Testis (tissue), 3 donors: Measurements from ENCODE around the gene FFAR4. TPM values are rescaled to one million over a fixed set of nuclear protein-coding genes. Genes with fewer than 3 reads are reported as not detected.

Experiments
- DNase-seq: peaks from one replicate; pipeline ENCODE4 v3.0.0-alpha.2; 2019
- H3K27ac ChIP-seq, 2 donors: fragments of 200-600 bp; sonication (generic); one replicate each; pipeline ENCODE4 v1.5.1; 2019
- H3K27me3 ChIP-seq: fragments of 200-600 bp; sonication (generic); one replicate; pipeline ENCODE4 v1.5.1; 2019
- H3K36me3 ChIP-seq: fragments of 200-600 bp; sonication (generic); one replicate; pipeline ENCODE4 v1.5.1; 2017; ENCODE audit warnings: low read depth; ENCODE audit errors: missing control alignments
- H3K4me1 ChIP-seq: fragments of 200-600 bp; sonication (generic); one replicate; pipeline ENCODE4 v1.5.1; 2019
- H3K4me3 ChIP-seq, 2 donors: fragments of 200-600 bp; sonication (generic); one replicate each; pipeline ENCODE4 v1.5.1; 2017 to 2019
- H3K9me3 ChIP-seq: fragments of 200-600 bp; sonication (generic); one replicate; pipeline ENCODE4 v1.5.1; 2017
- POLR2A ChIP-seq: fragments of 450-650 bp; IDR thresholded peaks from one replicate; pipeline ENCODE4 v1.6.1; 2017; ENCODE audit warnings: antibody characterized with exemption, mild to moderate bottlenecking, moderate library complexity
- WGBS, 2 donors: methylation state at CpG; one replicate each; pipeline ENCODE4 v1.1.5; 2018; 5-methylcytosine and 5-hydroxymethylcytosine counted together
- intact Hi-C: fragments of 100-400 bp; cut with DNase I; formaldehyde crosslinking; loops from one replicate; pipeline ENCODE4 v1.15.1; 2023; ENCODE audit warnings: low total_unique reads
- polyA plus RNA-seq: library from polyadenylated mRNA; stranded (reverse); fragments of 350-450 nt; fragmentation: Illumina TruSeq; extraction: RNeasy Lipid Tissue Mini Kit (QIAGEN cat#74804); gene quantifications from one replicate; pipeline ENCODE4 v1.2.3, GENCODE V29; 2014; ENCODE audit warnings: low read depth, low replicate concordance; ENCODE audit not compliant: insufficient read depth
- total RNA-seq, 2 donors: library from RNA; depleted of rRNA; stranded (reverse); fragments of >200 nt; gene quantifications; one replicate each; pipeline ENCODE4 v1.2.3, GENCODE V29; 2016
- TF ChIP-seq, protein P1 (sequence below), 3 experiments: fragments of 450-650 bp in 2 of 3; fragments of 200-600 bp in 1 of 3; sonication (generic) in 1 of 3; IDR thresholded peaks; one replicate each; pipeline ENCODE4 v1.5.1; 2016 to 2019; ENCODE audit warnings: antibody characterized with exemption in 3 of 3, mild to moderate bottlenecking in 2 of 3, moderate library complexity in 1 of 3

FFAR4 gene
- total and polyA plus RNA-seq, 3 donors from 2014 or later: 0.12 to 1.3 (median 0.55) TPM

DNA sequence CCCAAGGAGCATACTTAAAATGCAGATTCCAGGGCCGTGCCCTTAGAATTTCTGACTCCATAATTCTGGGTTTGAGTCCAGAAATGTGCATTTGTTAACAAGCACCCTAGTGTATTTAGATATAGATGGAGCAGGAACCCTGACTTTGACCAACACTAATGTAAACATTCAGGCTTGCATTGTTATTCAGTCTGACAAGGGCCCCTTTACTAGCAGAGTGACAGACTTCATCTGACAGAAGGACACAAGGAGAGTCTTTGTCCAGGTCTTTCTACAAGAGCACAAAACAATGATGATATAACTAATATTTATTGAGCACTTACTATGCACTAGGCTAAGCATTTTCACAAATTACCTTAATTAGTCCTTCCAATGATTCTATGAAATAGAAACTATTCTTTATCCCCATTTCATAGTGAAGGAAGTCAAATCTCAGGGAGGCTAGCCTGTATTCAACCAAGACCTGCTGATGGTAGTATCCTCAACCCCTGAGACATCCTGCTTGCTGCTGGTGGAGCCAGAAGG, 30.7 kb downstream of the FFAR4 start:
- Histone ChIP-seq H3K4me1 (no peaks in the 10 kb centered on the region), H3K27me3 (no peaks in the 10 kb centered on the region), H3K27ac (no peak overlapping the region), H3K9me3 (no peaks in the 10 kb centered on the region), H3K36me3 (no peaks in the 10 kb centered on the region), H3K4me3 (no peak overlapping the region)
- intact Hi-C loops: no loop called here
- WGBS, 2 donors: 92 to 100% methylated on average over 1 of the region's 1 CpG
- DNase-seq: no peak
- TF ChIP-seq, protein P1, sequence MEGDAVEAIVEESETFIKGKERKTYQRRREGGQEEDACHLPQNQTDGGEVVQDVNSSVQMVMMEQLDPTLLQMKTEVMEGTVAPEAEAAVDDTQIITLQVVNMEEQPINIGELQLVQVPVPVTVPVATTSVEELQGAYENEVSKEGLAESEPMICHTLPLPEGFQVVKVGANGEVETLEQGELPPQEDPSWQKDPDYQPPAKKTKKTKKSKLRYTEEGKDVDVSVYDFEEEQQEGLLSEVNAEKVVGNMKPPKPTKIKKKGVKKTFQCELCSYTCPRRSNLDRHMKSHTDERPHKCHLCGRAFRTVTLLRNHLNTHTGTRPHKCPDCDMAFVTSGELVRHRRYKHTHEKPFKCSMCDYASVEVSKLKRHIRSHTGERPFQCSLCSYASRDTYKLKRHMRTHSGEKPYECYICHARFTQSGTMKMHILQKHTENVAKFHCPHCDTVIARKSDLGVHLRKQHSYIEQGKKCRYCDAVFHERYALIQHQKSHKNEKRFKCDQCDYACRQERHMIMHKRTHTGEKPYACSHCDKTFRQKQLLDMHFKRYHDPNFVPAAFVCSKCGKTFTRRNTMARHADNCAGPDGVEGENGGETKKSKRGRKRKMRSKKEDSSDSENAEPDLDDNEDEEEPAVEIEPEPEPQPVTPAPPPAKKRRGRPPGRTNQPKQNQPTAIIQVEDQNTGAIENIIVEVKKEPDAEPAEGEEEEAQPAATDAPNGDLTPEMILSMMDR (IDR thresholded peaks at IDR 0.05): no peak
- no peak for TF ChIP-seq POLR2A

DNA sequence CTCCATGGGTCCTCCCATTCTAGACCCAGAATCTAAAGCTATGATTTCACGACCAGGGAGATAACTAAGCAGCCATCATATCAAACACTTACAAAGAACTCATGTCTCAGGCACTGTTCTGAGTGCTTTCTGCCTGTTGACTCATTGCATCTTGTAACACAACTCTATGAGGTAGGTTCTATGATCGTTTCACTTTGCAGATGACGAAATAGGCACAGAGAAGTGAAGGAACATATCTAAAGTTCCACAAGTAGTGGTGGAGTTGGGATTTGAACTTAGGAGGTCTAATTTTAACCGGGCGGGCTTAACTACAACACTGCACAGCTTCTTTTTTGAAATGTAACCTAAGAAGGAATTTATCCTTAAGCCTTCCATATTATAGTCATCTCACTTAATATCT, 31.7 kb downstream of the FFAR4 start:
- no peak for TF ChIP-seq POLR2A
- TF ChIP-seq, protein P1 (IDR thresholded peaks at IDR 0.05): no peak
- no peak overlapping the region for H3K4me3 ChIP-seq
- no peaks in the 10 kb centered on the region for H3K27me3 ChIP-seq
- intact Hi-C loops: no loop called here
- 90 to 93% methylated on average over 5 of the region's 5 CpGs for WGBS, 2 donors
- H3K9me3 ChIP-seq: no peaks in the 10 kb centered on the region
- no peaks in the 10 kb centered on the region for H3K4me1 ChIP-seq
- H3K36me3 ChIP-seq: no peaks in the 10 kb centered on the region
- no peak for DNase-seq
- H3K27ac ChIP-seq: no peak overlapping the region

DNA sequence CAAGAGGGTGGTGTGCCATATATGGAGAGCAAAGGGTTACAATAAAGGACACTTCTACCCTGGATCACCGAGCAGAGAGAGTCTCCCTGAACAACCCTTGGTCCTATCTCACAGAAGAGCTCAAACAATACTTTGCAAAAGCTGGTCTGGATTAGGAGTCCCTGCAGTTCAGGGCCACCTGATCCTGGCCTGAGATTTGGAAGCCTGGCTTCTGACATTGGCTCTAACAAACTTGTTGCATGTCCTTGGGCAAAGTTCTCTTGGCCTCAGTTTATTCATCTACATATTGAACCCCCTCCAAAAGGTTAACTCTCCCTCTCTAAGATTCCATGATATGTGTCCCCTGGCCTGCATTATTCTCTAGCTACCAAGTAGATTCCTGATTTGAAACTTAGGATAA, 32.9 kb downstream of the FFAR4 start:
- no peaks in the 10 kb centered on the region for H3K36me3 ChIP-seq
- no peak for DNase-seq
- no peak overlapping the region for H3K4me3 ChIP-seq
- intact Hi-C loops: no loop called here
- H3K27ac ChIP-seq: no peak overlapping the region
- H3K9me3 ChIP-seq: no peaks in the 10 kb centered on the region
- TF ChIP-seq POLR2A: no peak
- WGBS, 2 donors: 42 to 44% methylated on average over 1 of the region's 1 CpG
- H3K4me1 ChIP-seq: no peaks in the 10 kb centered on the region
- no peaks in the 10 kb centered on the region for H3K27me3 ChIP-seq

DNA sequence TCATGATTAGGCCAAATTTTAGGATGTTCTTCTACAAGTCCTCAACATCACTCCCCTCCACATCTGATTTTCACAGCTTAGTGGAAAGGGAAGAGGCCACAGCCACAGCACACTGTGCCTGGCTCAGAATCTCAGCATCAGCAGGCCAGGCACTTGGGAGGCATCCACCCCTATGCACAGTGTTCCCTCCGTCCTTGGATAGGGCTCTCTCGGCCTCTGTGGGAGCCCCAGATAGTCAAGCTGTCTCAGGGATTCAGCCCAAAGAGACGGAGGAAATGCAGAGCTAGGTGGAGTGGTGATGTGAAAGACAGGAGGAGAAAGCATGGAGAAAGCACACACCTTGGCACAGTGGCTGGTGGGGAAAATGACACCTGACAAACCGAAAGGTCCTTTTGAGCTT, 33.3 kb downstream of the FFAR4 start:
- intact Hi-C loops: no loop called here
- no peak for DNase-seq
- Histone ChIP-seq H3K27me3 (no peaks in the 10 kb centered on the region), H3K4me3 (no peak overlapping the region), H3K27ac (no peak overlapping the region), H3K36me3 (no peaks in the 10 kb centered on the region), H3K4me1 (no peaks in the 10 kb centered on the region), H3K9me3 (no peaks in the 10 kb centered on the region)
- 34 to 46% methylated on average over 3 to 4 of the region's 4 CpGs for WGBS, 2 donors
- TF ChIP-seq POLR2A: no peak
- TF ChIP-seq, protein P1 (IDR thresholded peaks at IDR 0.05): no peak

DNA sequence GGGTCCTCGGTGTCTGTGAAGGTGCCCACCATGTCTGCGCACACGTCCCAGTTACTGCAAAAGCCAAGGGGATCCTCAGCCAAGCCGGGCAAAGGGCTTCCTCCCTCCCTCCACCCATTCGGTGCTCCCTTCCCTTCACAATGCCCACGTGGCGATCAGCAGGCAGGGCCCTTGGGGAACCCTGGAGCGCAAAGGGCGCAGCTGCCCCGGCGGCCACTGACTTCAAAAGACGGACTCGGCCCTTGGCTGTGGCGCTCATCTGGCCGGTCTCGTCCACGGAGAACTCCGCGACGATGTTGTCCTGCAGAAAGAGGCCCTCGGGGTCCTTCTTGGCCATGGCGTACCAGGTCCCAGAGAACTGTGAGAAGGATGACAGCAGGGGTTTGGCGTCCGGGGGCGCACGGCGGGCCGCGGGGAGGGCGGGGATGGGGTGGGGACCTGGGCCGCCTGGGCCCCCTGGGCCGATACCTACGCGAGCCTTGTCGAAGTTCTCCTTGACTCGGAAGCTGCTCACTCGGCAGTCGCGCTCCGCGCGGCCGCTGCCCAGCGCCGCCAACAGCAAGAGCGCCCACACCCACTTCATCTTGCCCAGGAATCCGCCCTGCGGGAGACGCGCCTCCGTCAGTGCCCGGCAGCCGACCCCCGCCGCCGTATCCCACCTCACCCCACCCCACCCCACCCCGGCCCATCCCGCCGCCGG, 34.1 kb downstream of the FFAR4 start:
- peak; percentile 44 for DNase-seq
- TF ChIP-seq POLR2A: no peak
- TF ChIP-seq, protein P1 (IDR thresholded peaks at IDR 0.05): no peak
- WGBS, 2 donors: 10 to 66% methylated on average over 4 to 51 of the region's 60 CpGs
- Histone ChIP-seq H3K27ac (no peak overlapping the region), H3K27me3 (no peaks in the 10 kb centered on the region), H3K36me3 (no peaks in the 10 kb centered on the region), H3K9me3 (no peaks in the 10 kb centered on the region), H3K4me3 (peak overlapping the region; percentile 45), H3K4me1 (no peaks in the 10 kb centered on the region)
- intact Hi-C loops: no loop called here
